Breast epithelium (tissue), 3 donors: Measurements from ENCODE around the gene CXCL12.

Experiments used
- CTCF ChIP-seq, 3 donors: fragments of 450-650 bp; IDR thresholded peaks; one replicate each; pipeline ENCODE4 v1.5.1; 2016 to 2017; ENCODE audit warnings: antibody characterized with exemption in 3 of 3, mild to moderate bottlenecking in 3 of 3, moderate library complexity in 3 of 3
- POLR2A ChIP-seq: fragments of 450-650 bp; IDR thresholded peaks from one replicate; pipeline ENCODE4 v1.6.1; 2016; ENCODE audit warnings: antibody characterized with exemption, mild to moderate bottlenecking, moderate library complexity
- POLR2AphosphoS5 ChIP-seq, 3 donors: sonication (generic); formaldehyde crosslinking; IDR thresholded peaks; one replicate each; pipeline ENCODE4 v1.6.1; 2017; ENCODE audit warnings: antibody characterized with exemption in 3 of 3

- TF ChIP-seq CTCF (IDR thresholded peaks at IDR 0.05) (no peak), POLR2AphosphoS5 (IDR thresholded peaks at IDR 0.05) (no peak), POLR2A (no peak)
Measured at GRCh38 chr10:44361109-44361508, 23.8 kb downstream of the CXCL12 start.
